ENCODE results near the gene SLC7A5.

DNA sequence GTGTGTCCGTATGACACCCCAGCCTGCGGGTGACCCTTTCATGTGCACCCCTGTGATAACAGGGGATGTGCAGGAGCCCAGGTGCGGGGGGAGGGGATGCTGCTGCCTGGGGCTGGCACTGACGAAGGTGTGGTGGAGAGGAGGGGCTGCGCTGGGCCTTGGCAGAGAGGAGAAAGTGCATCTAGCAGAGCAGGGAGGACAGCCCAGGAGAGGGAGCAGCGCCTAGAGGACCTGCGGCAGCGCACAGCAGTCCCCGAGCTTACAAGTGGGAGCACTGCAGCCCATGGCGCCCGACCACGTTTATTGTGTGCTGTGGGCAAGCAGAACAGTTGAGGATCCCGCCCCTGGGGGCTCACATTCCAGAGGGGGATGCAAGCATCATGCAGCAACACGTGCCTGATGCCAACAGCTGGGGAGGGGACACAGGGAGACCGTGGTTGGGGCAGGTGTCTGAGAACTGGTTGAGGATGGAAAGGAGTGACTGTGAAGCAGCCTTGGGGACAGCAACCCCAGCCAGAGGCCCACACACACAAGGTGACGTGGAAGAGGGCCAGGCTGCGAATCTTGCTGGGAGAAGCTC lies 10.9 kb upstream of the SLC7A5 start:
- TF ChIP-seq, protein P1, sequence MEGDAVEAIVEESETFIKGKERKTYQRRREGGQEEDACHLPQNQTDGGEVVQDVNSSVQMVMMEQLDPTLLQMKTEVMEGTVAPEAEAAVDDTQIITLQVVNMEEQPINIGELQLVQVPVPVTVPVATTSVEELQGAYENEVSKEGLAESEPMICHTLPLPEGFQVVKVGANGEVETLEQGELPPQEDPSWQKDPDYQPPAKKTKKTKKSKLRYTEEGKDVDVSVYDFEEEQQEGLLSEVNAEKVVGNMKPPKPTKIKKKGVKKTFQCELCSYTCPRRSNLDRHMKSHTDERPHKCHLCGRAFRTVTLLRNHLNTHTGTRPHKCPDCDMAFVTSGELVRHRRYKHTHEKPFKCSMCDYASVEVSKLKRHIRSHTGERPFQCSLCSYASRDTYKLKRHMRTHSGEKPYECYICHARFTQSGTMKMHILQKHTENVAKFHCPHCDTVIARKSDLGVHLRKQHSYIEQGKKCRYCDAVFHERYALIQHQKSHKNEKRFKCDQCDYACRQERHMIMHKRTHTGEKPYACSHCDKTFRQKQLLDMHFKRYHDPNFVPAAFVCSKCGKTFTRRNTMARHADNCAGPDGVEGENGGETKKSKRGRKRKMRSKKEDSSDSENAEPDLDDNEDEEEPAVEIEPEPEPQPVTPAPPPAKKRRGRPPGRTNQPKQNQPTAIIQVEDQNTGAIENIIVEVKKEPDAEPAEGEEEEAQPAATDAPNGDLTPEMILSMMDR (IDR thresholded peaks at IDR 0.05), result no peak
- no peak for TF ChIP-seq POLR2AphosphoS5 (IDR thresholded peaks at IDR 0.05)
- no peak for TF ChIP-seq POLR2A (IDR thresholded peaks at IDR 0.05)
- TF ChIP-seq EP300 (IDR thresholded peaks at IDR 0.05), result no peak
